KMS-11 (cell line): Measurements from ENCODE around the gene MAN2A2.

ENCODE experiments used
- H2AFZ ChIP-seq: fragments of 200-600 bp; sonication (generic); 2 replicates; pipeline ENCODE4 v1.6.1; 2016; ENCODE audit warnings: antibody characterized with exemption, mixed run types, low read depth
- H3K27ac ChIP-seq: fragments of 200-600 bp; sonication (generic); 2 replicates; pipeline ENCODE4 v1.6.1; 2016; ENCODE audit warnings: mild to moderate bottlenecking, mixed run types
- H3K27me3 ChIP-seq: fragments of 200-600 bp; sonication (generic); 2 replicates; pipeline ENCODE4 v1.6.1; 2017; ENCODE audit warnings: mild to moderate bottlenecking, low read depth, mixed run types, moderate library complexity; ENCODE audit not compliant: insufficient read depth
- H3K36me3 ChIP-seq: fragments of 200-600 bp; sonication (generic); 2 replicates; pipeline ENCODE4 v1.6.1; 2017; ENCODE audit warnings: mild to moderate bottlenecking, mixed run types; ENCODE audit not compliant: insufficient read depth
- H3K4me1 ChIP-seq: fragments of 200-600 bp; sonication (generic); 2 replicates; pipeline ENCODE4 v1.6.1; 2016; ENCODE audit warnings: mild to moderate bottlenecking, low read depth, mixed run types; ENCODE audit not compliant: poor library complexity, severe bottlenecking
- H3K4me2 ChIP-seq: fragments of 200-600 bp; sonication (generic); 2 replicates; pipeline ENCODE4 v1.7.0; 2016; ENCODE audit warnings: mild to moderate bottlenecking, mixed run types
- H3K4me3 ChIP-seq: fragments of 200-600 bp; sonication (generic); IDR thresholded peaks from 2 replicates; pipeline ENCODE4 v1.6.1; 2017; ENCODE audit warnings: low read depth, low read length, mixed read lengths; ENCODE audit not compliant: insufficient read depth
- H3K79me2 ChIP-seq: fragments of 200-600 bp; sonication (generic); 2 replicates; pipeline ENCODE4 v1.6.1; 2016; ENCODE audit warnings: low read depth, mixed run types; ENCODE audit not compliant: insufficient read depth
- H3K9ac ChIP-seq: fragments of 200-600 bp; sonication (generic); 2 replicates; pipeline ENCODE4 v1.6.1; 2016; ENCODE audit warnings: mild to moderate bottlenecking, mixed run types
- H4K20me1 ChIP-seq: fragments of 200-600 bp; sonication (generic); 2 replicates; pipeline ENCODE4 v1.6.1; 2016; ENCODE audit warnings: mild to moderate bottlenecking, mixed run types; ENCODE audit not compliant: insufficient read depth
- CTCF ChIP-seq: fragments of 200-600 bp; sonication (generic); conservative IDR thresholded peaks from 2 replicates; pipeline ENCODE4 v1.6.1; 2017; ENCODE audit warnings: low read depth, mild to moderate bottlenecking, antibody characterized with exemption, low read length, moderate library complexity, mixed read lengths

MAN2A2 gene

GRCh38 chr15:90932660-90932991 lies 29.5 kb downstream of the MAN2A2 start:
- Histone ChIP-seq H4K20me1 (no peaks in the 10 kb centered on the region), H3K4me2 (peak overlapping the region; percentile 84; the same call in 1 of the 2 replicates), H3K4me1 (peaks cover 29% of the 10 kb centered on the region), H3K27ac (peak overlapping the region; percentile 66), H3K79me2 (0 out of 2 replicates have a peak, but pooled peaks cover 5% of the 10 kb centered on the region), H3K36me3 (no peaks in the 10 kb centered on the region), H3K9ac (peak overlapping the region; percentile 60; the same call in 1 of the 2 replicates), H3K4me3 (no peak overlapping the region), H3K27me3 (no peaks in the 10 kb centered on the region), H2AFZ (peak overlapping the region; percentile 85)
- TF ChIP-seq CTCF: peak; percentile 50

- 0 out of 2 replicates have a peak, but pooled peaks cover 5% of the 10 kb centered on the region for H3K79me2 ChIP-seq
- H4K20me1 ChIP-seq: no peaks in the 10 kb centered on the region
- H3K4me3 ChIP-seq: no peak overlapping the region
- no peak overlapping the region for H3K9ac ChIP-seq
- H3K27me3 ChIP-seq: no peaks in the 10 kb centered on the region
- peaks cover 29% of the 10 kb centered on the region for H3K4me1 ChIP-seq
- TF ChIP-seq CTCF: no peak
- no peaks in the 10 kb centered on the region for H3K36me3 ChIP-seq
- H2AFZ ChIP-seq: no peak overlapping the region
- no peak overlapping the region for H3K4me2 ChIP-seq
- no peak overlapping the region for H3K27ac ChIP-seq
These were observed 30.2 kb downstream of the MAN2A2 start for GRCh38 chr15:90933301-90933700.

GRCh38 chr15:90934256-90934948 lies 31.3 kb downstream of the MAN2A2 start:
- Histone ChIP-seq H3K27me3 (no peaks in the 10 kb centered on the region), H2AFZ (peak overlapping the region; percentile 72; the same call in 1 of the 2 replicates), H4K20me1 (no peaks in the 10 kb centered on the region), H3K36me3 (no peaks in the 10 kb centered on the region), H3K9ac (no peak overlapping the region; the same call in 1 of the 2 replicates), H3K27ac (peak overlapping the region; percentile 25; the same call in 1 of the 2 replicates), H3K4me1 (peaks cover 26% of the 10 kb centered on the region), H3K4me2 (peak overlapping the region; percentile 92), H3K79me2 (0 out of 2 replicates have a peak, but pooled peaks cover 5% of the 10 kb centered on the region), H3K4me3 (no peak overlapping the region)
- peak; percentile 75 for TF ChIP-seq CTCF

GRCh38 chr15:90934949-90935751 lies 32.0 kb downstream of the MAN2A2 start, which contains the start of gene UNC45A:
TSS of gene UNC45A (plus strand) at chr15:90935285. CDS start at chr15:90935325, 40 bp downstream.
- no peak for TF ChIP-seq CTCF
- Histone ChIP-seq H3K4me2 (peak within 1 kb of the TSS; percentile 92), H3K36me3 (no peaks in the 10 kb centered on the region), H3K27ac (peak within 1 kb of the TSS; percentile 25; the same call in 1 of the 2 replicates), H3K79me2 (0 out of 2 replicates have a peak, but pooled peaks cover 5% of the 10 kb centered on the region), H2AFZ (peak within 1 kb of the TSS; percentile 72; the same call in 1 of the 2 replicates), H3K9ac (peak within 1 kb of the TSS; percentile 46; the same call in 1 of the 2 replicates), H3K4me3 (no peak within 1 kb of the TSS), H3K4me1 (peaks cover 23% of the 10 kb centered on the region), H4K20me1 (no peaks in the 10 kb centered on the region), H3K27me3 (no peaks in the 10 kb centered on the region)
